MCF 10A (cell line): ENCODE measurements around the gene PGK1. TPM values are rescaled to one million over a fixed set of nuclear protein-coding genes. Genes with fewer than 3 reads are reported as not detected.
"Not testable (repeated sequence)": the region's sequence is repeated elsewhere in the genome, so short reads cannot be mapped to it uniquely, and the experiment has no call there.

Experiments
- BruUV-seq: library from RNA; stranded (reverse); fragments of 400-500 nt; replicated peaks from 2 replicates; lab custom pipeline; 2021; lab: Mats Ljungman, UMichigan
- CTCF ChIA-PET: fragments of 300-600 bp; sonication (Branson Sonifier 250); formaldehyde crosslinking; extraction: SDS; loops from one replicate; lab custom pipeline; 2021; ENCODE audit warnings: antibody characterized with exemption, inconsistent platforms; lab: Yijun Ruan, JAX
- POLR2A ChIA-PET: fragments of 300-600, 350-650 bp; sonication (Branson Sonifier 250); formaldehyde crosslinking; extraction: SDS; loops from one replicate; lab custom pipeline; 2020; ENCODE audit warnings: antibody characterized with exemption, inconsistent platforms; lab: Yijun Ruan, JAX
- DNase-seq: peaks from one replicate; pipeline ENCODE4 v3.0.0-alpha.2; 2018; ENCODE audit not compliant: unreplicated experiment
- H3K27ac Mint-ChIP-seq: one replicate; pipeline ENCODE4 v1.8.0; 2022; ENCODE audit warnings: mild to moderate bottlenecking, low read depth, mixed read lengths; ENCODE audit not compliant: unreplicated experiment
- H3K27me3 Mint-ChIP-seq: one replicate; pipeline ENCODE4 v1.8.0; 2022; ENCODE audit warnings: mixed read lengths; ENCODE audit not compliant: insufficient read depth, unreplicated experiment
- H3K36me3 Mint-ChIP-seq: one replicate; pipeline ENCODE4 v1.8.0; 2022; ENCODE audit warnings: mild to moderate bottlenecking, moderate library complexity, mixed read lengths; ENCODE audit not compliant: insufficient read depth, unreplicated experiment
- H3K4me1 Mint-ChIP-seq: one replicate; pipeline ENCODE4 v1.8.0; 2022; ENCODE audit warnings: mixed read lengths; ENCODE audit not compliant: insufficient read depth, unreplicated experiment
- H3K4me3 Mint-ChIP-seq: one replicate; pipeline ENCODE4 v1.8.0; 2022; ENCODE audit warnings: mild to moderate bottlenecking, moderate library complexity, mixed read lengths; ENCODE audit not compliant: unreplicated experiment
- H3K9me3 Mint-ChIP-seq: one replicate; pipeline ENCODE4 v1.8.0; 2022; ENCODE audit warnings: mixed read lengths; ENCODE audit not compliant: unreplicated experiment
- CTCF ChIP-seq: fragments of 200-600 bp; IDR thresholded peaks from one replicate; pipeline ENCODE4 v1.8.0; 2022; ENCODE audit warnings: antibody characterized with exemption, mild to moderate bottlenecking; ENCODE audit not compliant: unreplicated experiment
- intact Hi-C: fragments of 100-400 bp; cut with micrococcal nuclease; formaldehyde crosslinking; loops from 2 replicates; pipeline ENCODE4 v1.14.1; 2022
- total RNA-seq: library from RNA; stranded (reverse); gene quantifications from 2 replicates; pipeline ENCODE4 v1.2.3, GENCODE V29; 2022

The PGK1 gene
- total RNA-seq, 1 experiment from 2014 or later: 310 TPM

- no peaks in the 10 kb centered on the region for H3K4me1 Mint-ChIP-seq
- peak within 1 kb of the TSS; percentile 63 for H3K27ac Mint-ChIP-seq
- H3K36me3 Mint-ChIP-seq: peaks cover 17% of the 10 kb centered on the region
- H3K27me3 Mint-ChIP-seq: no peaks in the 10 kb centered on the region
- POLR2A ChIA-PET: interaction anchor here (0.6 to 1.9 kb wide), 8 partner anchors 9 to 939 kb away, joined by 3 to 7 read pairs (median 4); partner anchors contain the start of gene PGK1
- DNase-seq: peak; percentile 84
- CTCF ChIA-PET: interaction anchor here (0.6 to 1.9 kb wide), 2 partner anchors 15 to 126 kb away, joined by 3 to 6 read pairs; no protein-coding TSS in a partner anchor
- peak within 1 kb of the TSS; percentile 81 for H3K4me3 Mint-ChIP-seq
- BruUV-seq: TSS peak; percentile 52
- no peak for TF ChIP-seq CTCF
- intact Hi-C loops: loop anchor here (10.0 kb wide), 1 partner anchor 375 kb away; no protein-coding TSS in a partner anchor
- H3K9me3 Mint-ChIP-seq: peaks cover 9% of the 10 kb centered on the region
These were observed 35.4 kb downstream of the PGK1 start, which contains the start of gene TAF9B for GRCh38 chrX:78139160-78140123. TAF9B (minus strand) TSS chrX:78139650; CDS start chrX:78139611, 39 bp downstream.

- Mint-ChIP-seq H3K27me3 (no peaks in the 10 kb centered on the region), H3K9me3 (peaks cover 9% of the 10 kb centered on the region), H3K36me3 (peaks cover 15% of the 10 kb centered on the region), H3K4me1 (no peaks in the 10 kb centered on the region), H3K4me3 (peak overlapping the region; percentile 81), H3K27ac (no peak overlapping the region)
- intact Hi-C loops: no loop called here
- POLR2A ChIA-PET: interaction anchor here (1.0 to 1.3 kb wide), 2 partner anchors 10 to 17 kb away, joined by 3 to 6 read pairs; no protein-coding TSS in a partner anchor
- CTCF ChIA-PET: interaction anchor here (0.5 to 0.6 kb wide), 2 partner anchors 32 to 125 kb away, joined by 3 read pairs; no protein-coding TSS in a partner anchor
- no TSS peak for BruUV-seq
- no peak for TF ChIP-seq CTCF
- DNase-seq: no peak
These were observed 36.2 kb downstream of the PGK1 start for GRCh38 chrX:78140206-78140605.

GRCh38 chrX:78147002-78147540 is 43.0 kb downstream of the PGK1 start:
- peaks cover 27% of the 10 kb centered on the region for H3K9me3 Mint-ChIP-seq
- H3K27me3 Mint-ChIP-seq, H3K36me3 Mint-ChIP-seq, H3K4me3 Mint-ChIP-seq, POLR2A ChIA-PET, BruUV-seq, H3K4me1 Mint-ChIP-seq, CTCF ChIA-PET, H3K27ac Mint-ChIP-seq, DNase-seq, intact Hi-C loops: not testable (repeated sequence)

- H3K9me3 Mint-ChIP-seq, POLR2A ChIA-PET, H3K4me3 Mint-ChIP-seq, BruUV-seq, intact Hi-C loops, DNase-seq, H3K36me3 Mint-ChIP-seq, H3K27me3 Mint-ChIP-seq, H3K4me1 Mint-ChIP-seq, H3K27ac Mint-ChIP-seq: not testable (repeated sequence)
- CTCF ChIA-PET: interaction anchor here (0.7 kb wide), 1 partner anchor 9 kb away, joined by 3 read pairs; no protein-coding TSS in a partner anchor
These were observed 53.3 kb downstream of the PGK1 start for GRCh38 chrX:78157373-78157772.

- BruUV-seq, POLR2A ChIA-PET, DNase-seq, H3K27ac Mint-ChIP-seq, intact Hi-C loops, H3K4me1 Mint-ChIP-seq, H3K4me3 Mint-ChIP-seq, H3K36me3 Mint-ChIP-seq, H3K27me3 Mint-ChIP-seq: not testable (repeated sequence)
- CTCF ChIA-PET: interaction anchor here (0.7 kb wide), 1 partner anchor 9 kb away, joined by 3 read pairs; no protein-coding TSS in a partner anchor
- H3K9me3 Mint-ChIP-seq: peaks cover 12% of the 10 kb centered on the region
These were observed 53.8 kb downstream of the PGK1 start for GRCh38 chrX:78157846-78158245.

GRCh38 chrX:78160711-78161110 is 56.7 kb downstream of the PGK1 start:
- H3K9me3 Mint-ChIP-seq: peaks cover 15% of the 10 kb centered on the region
- H3K27ac Mint-ChIP-seq, H3K36me3 Mint-ChIP-seq, BruUV-seq, DNase-seq, H3K4me1 Mint-ChIP-seq, H3K4me3 Mint-ChIP-seq, POLR2A ChIA-PET, H3K27me3 Mint-ChIP-seq, CTCF ChIA-PET, intact Hi-C loops: not testable (repeated sequence)

GRCh38 chrX:78163175-78163574 is 59.1 kb downstream of the PGK1 start:
- DNase-seq, H3K4me3 Mint-ChIP-seq, H3K36me3 Mint-ChIP-seq, BruUV-seq, H3K27me3 Mint-ChIP-seq, POLR2A ChIA-PET, intact Hi-C loops, H3K27ac Mint-ChIP-seq, CTCF ChIA-PET, H3K4me1 Mint-ChIP-seq: not testable (repeated sequence)
- peaks cover 15% of the 10 kb centered on the region for H3K9me3 Mint-ChIP-seq
